Chondrocyte (in vitro differentiated cells): ENCODE results near the gene ZNF804B. TPM values are rescaled to one million over a fixed set of nuclear protein-coding genes. Genes with fewer than 3 reads are reported as not detected.

Source experiments
- DNase-seq: peaks from one replicate; pipeline ENCODE4 v3.0.0; 2021; ENCODE audit warnings: mixed read lengths, low spot score
- H3K27ac Mint-ChIP-seq: one replicate; pipeline ENCODE4 v1.8.0; 2021; ENCODE audit warnings: mild to moderate bottlenecking, moderate library complexity, mixed read lengths; ENCODE audit not compliant: unreplicated experiment
- H3K27me3 Mint-ChIP-seq: 2 replicates; pipeline ENCODE4 v1.8.0; 2021; ENCODE audit warnings: low read depth, mixed read lengths
- H3K36me3 Mint-ChIP-seq: 2 replicates; pipeline ENCODE4 v1.8.0; 2021; ENCODE audit warnings: low read depth, mixed read lengths
- H3K4me1 Mint-ChIP-seq: 2 replicates; pipeline ENCODE4 v1.8.0; 2021; ENCODE audit warnings: low read depth, mild to moderate bottlenecking, mixed read lengths
- H3K4me3 Mint-ChIP-seq: one replicate; pipeline ENCODE4 v1.8.0; 2021; ENCODE audit warnings: mild to moderate bottlenecking, moderate library complexity, mixed read lengths; ENCODE audit not compliant: unreplicated experiment
- H3K9me3 Mint-ChIP-seq: 2 replicates; pipeline ENCODE4 v1.8.0; 2021; ENCODE audit warnings: low read depth, mixed read lengths
- CTCF ChIP-seq: fragments of 200-600 bp; sonication (generic); IDR thresholded peaks from 2 replicates; pipeline ENCODE4 v1.5.0; 2021; ENCODE audit warnings: antibody characterized with exemption, mild to moderate bottlenecking, moderate library complexity
- total RNA-seq: library from RNA; stranded (reverse); gene quantifications from 3 replicates; pipeline ENCODE4 v1.2.1, GENCODE V29; 2021

The ZNF804B gene
- total RNA-seq, 1 donor from 2014 or later = not detected

GRCh38 chr7:89238156-89238555 is 478.7 kb downstream of the ZNF804B start:
- TF ChIP-seq CTCF = no peak
- Mint-ChIP-seq H3K4me3 (no peak overlapping the region), H3K27me3 (no peaks in the 10 kb centered on the region), H3K27ac (no peak overlapping the region), H3K4me1 (peaks cover 3% of the 10 kb centered on the region), H3K36me3 (no peaks in the 10 kb centered on the region), H3K9me3 (no peaks in the 10 kb centered on the region)
- no peak for DNase-seq

GRCh38 chr7:89246196-89246595 is 486.7 kb downstream of the ZNF804B start:
- H3K9me3 Mint-ChIP-seq = peaks cover 20% of the 10 kb centered on the region
- no peak for TF ChIP-seq CTCF
- no peak for DNase-seq
- no peak overlapping the region for H3K27ac Mint-ChIP-seq
- H3K4me3 Mint-ChIP-seq = no peak overlapping the region
- no peaks in the 10 kb centered on the region for H3K36me3 Mint-ChIP-seq
- H3K27me3 Mint-ChIP-seq = no peaks in the 10 kb centered on the region
- no peaks in the 10 kb centered on the region for H3K4me1 Mint-ChIP-seq

- TF ChIP-seq CTCF = no peak
- H3K9me3 Mint-ChIP-seq = peaks cover 28% of the 10 kb centered on the region
- no peak overlapping the region for H3K4me3 Mint-ChIP-seq
- DNase-seq = no peak
- H3K27ac Mint-ChIP-seq = no peak overlapping the region
- no peaks in the 10 kb centered on the region for H3K27me3 Mint-ChIP-seq
- H3K4me1 Mint-ChIP-seq = no peaks in the 10 kb centered on the region
- H3K36me3 Mint-ChIP-seq = no peaks in the 10 kb centered on the region
Measured at GRCh38 chr7:89247207-89247606, 487.7 kb downstream of the ZNF804B start.

- Mint-ChIP-seq H3K4me1 (no peaks in the 10 kb centered on the region), H3K27me3 (no peaks in the 10 kb centered on the region), H3K36me3 (no peaks in the 10 kb centered on the region), H3K27ac (no peak overlapping the region), H3K9me3 (no peaks in the 10 kb centered on the region), H3K4me3 (no peak overlapping the region)
- no peak for DNase-seq
- TF ChIP-seq CTCF = no peak
Measured at GRCh38 chr7:89259085-89259484, 499.6 kb downstream of the ZNF804B start.

- Mint-ChIP-seq H3K36me3 (no peaks in the 10 kb centered on the region), H3K27ac (no peak overlapping the region), H3K27me3 (peaks cover 2% of the 10 kb centered on the region)
Measured at GRCh38 chr7:89264126-89264525, 504.6 kb downstream of the ZNF804B start.

More at GRCh38 chr7:89264126-89264525, 504.6 kb downstream of the ZNF804B start:
- Mint-ChIP-seq H3K4me1 (no peaks in the 10 kb centered on the region), H3K9me3 (no peaks in the 10 kb centered on the region), H3K4me3 (no peak overlapping the region)
- DNase-seq = no peak
- no peak for TF ChIP-seq CTCF
